ENCODE results near the gene HOXD3.

The HOXD3 gene

GRCh38 chr2:176122052-176122682, 34.9 kb upstream of the HOXD3 start:
- DNase-seq, result no peak

DNA sequence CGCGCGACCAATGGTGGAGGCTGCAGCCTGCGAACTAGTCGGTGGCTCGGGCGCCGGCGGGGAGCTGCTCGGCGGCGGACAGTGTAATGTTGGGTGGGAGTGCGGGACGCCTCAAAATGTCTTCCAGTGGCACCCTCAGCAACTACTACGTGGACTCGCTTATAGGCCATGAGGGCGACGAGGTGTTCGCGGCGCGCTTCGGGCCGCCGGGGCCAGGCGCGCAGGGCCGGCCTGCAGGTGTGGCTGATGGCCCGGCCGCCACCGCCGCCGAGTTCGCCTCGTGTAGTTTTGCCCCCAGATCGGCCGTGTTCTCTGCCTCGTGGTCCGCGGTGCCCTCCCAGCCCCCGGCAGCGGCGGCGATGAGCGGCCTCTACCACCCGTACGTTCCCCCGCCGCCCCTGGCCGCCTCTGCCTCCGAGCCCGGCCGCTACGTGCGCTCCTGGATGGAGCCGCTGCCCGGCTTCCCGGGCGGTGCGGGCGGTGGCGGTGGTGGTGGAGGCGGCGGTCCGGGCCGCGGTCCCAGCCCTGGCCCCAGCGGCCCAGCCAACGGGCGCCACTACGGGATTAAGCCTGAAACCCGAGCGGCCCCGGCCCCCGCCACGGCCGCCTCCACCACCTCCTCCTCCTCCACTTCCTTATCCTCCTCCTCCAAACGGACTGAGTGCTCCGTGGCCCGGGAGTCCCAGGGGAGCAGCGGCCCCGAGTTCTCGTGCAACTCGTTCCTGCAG, 34.3 kb upstream of the HOXD3 start, which contains the start of gene HOXD9:
Gene HOXD9 (plus strand): TSS at position 37 of the 728 bp plus-strand sequence. CDS start 50 bp downstream, at position 87.
- DNase-seq, result peak; percentile 47

- no peak for DNase-seq
These were observed 33.5 kb upstream of the HOXD3 start for GRCh38 chr2:176123411-176124109.

- DNase-seq, result no peak
These were observed 32.8 kb upstream of the HOXD3 start for GRCh38 chr2:176124110-176124946.

GRCh38 chr2:176124947-176125771, 31.9 kb upstream of the HOXD3 start:
- no peak for DNase-seq

GRCh38 chr2:176125772-176126054, 31.4 kb upstream of the HOXD3 start:
- DNase-seq, result no peak

- DNase-seq, result peak; percentile 74
These were observed 30.0 kb upstream of the HOXD3 start for GRCh38 chr2:176126929-176127773.

DNA sequence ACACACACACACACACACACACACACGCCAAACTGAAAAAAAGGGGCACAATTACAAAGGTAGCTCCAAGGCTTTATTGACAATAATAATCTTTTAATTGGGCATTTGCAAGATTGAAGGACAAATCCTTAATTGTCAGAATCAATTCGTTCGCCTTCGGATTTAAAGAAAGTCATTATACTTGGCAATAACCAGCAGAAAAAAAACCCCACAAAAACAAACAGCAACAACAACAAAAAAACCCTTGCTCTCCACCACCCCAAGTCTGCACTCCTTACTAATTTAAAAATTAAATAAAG, 29.4 kb upstream of the HOXD3 start:
- DNase-seq, result no peak

DNA sequence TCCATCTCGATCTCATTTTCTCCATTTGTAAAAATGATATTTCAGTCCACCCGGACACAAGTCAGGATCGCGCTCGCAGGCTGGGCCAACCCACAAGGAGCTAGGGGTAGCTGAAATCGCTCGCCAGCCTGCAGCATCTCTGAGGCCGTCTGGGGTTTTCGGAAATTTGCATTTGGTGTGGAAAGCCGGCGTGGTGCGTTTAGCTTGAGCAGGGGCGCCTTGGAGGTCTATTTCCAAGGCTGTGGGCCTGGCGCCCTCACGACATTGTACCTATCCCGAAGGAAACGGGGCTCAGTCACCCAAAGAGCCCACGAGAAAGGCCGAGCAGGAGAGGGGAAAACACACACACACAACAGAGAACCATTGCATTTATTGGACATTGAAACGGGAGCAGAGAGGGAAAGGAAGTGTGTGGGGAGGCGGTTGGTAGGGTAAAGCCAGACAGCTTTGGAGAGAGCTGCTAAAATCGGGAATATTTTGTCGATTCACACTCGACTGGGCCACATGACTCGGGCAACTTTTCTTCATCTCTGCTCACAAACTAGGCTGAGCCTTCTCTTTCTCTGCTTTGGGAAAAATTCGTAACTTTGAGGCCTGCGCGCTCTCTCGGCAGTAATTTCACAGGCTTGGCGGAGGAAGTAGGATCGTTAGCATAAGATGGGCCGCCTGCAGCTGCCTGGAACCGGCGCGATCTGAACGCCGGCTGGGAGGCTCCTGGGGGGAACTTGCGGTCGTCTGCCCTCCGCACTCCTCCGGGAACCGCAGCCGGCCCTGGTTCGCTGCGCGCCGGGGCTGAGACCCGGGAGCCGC, 28.7 kb upstream of the HOXD3 start:
- no peak for DNase-seq

DNA sequence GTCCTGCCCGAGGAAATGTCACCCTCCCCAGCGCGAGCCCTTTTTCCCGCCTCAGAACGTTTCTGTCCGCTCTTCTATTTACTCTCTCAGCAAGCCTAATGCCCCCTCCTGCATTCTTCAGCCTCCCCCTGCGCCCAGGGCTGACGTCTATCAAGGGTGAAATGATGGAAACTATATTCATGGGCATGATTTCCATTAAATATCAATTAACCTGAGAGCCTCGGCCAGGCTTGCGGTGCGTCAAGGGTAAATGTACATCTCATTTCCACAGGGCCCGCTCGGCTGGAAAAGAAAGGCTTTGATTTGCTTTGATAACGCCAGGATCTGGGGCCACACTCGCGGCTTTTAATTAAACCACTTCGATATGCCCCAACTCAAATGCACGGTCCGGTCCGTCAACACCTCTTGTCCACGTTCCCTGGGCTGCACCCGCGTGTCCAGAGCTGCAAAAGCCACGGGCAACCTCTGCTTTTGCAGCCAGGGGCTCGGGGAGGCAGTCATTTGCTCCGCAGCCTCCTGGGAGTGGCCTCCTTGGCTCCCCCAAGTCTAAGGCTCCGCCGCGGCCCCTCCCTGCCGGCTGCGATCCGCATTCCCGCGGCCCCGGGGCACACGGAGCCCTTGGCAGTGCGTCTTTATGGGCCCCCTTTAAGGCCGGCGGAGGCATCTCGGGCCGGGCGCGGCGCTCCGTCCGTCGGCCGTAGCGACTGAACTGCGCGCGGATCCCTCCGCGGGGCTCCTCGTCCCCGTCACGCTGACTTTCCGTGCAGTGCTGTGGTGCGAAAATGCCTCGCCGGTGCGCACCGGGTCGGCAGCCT, 27.9 kb upstream of the HOXD3 start, which contains the start of gene HOXD8:
Gene HOXD8 (plus strand): TSS at position 724 of the 815 bp plus-strand sequence. CDS start 662 bp downstream, outside the sequence.
- no peak for DNase-seq

DNA sequence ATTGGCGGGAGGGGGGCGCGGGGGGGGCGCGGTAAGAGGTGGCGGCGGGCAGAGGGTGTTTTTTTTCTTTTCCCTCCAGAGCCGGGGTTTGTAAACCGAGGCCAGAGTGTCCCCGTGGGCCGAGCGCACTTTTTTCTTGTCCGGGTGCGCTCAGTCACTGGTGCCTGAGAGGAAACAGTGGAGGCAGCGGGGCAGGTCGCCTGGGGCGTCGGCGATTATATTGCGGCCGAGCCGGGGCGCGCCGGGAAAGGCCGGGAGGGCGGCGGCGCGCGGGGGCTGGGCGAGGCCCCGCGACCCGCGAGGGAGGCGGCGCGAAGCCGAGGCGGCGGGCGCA, 27.3 kb upstream of the HOXD3 start:
- DNase-seq, result no peak

GRCh38 chr2:176130147-176130956, 26.8 kb upstream of the HOXD3 start:
- no peak for DNase-seq

DNA sequence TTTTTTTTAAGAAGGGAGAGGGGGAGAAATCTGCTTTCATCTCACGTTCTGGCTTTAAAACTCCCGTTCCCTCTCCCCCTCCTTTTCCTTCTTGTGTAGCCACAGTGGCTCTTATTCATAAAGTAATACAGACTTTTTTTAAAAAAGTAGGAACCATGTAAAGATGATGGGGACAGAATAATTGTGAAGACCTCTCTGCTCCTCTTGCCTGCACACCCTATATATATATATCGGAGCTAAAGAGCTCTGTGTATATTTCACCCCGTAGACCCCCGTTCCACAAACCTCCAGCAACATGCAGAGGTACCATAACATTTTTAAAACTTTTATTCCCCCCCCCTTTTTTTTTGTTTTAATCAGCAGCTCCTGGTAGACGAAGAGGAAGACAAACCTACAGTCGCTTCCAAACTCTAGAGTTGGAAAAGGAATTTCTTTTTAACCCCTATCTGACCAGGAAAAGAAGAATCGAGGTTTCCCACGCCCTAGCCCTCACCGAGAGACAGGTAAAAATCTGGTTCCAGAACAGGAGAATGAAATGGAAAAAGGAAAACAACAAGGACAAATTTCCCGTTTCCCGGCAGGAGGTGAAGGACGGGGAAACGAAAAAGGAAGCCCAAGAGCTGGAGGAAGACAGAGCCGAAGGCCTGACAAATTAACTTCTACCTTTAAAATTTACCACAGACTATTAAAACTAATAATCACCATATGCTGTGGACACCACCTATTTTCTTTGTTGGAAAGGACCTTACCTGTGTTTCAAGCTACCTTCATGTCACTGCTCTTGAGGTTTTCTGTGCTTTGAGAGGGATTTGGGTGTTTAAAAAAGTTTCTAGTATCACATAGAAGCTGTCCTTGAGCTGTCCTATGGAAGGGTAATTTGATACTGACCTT, 25.9 kb upstream of the HOXD3 start:
- DNase-seq, result no peak

DNA sequence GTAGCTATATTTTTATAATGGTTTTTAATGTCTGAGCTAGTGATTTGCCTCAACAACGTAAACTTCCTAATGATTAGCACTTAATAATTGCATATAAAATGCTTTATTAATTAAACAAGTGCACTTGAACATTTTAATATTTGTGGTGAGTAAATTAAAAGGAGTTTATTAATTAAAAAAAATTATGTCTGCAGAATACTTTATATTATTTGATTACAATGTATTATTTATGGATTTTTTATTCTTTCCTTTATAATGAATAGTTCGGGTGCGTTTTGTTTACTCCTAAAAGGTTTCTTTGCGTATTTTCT, 25.3 kb upstream of the HOXD3 start:
- DNase-seq, result no peak

DNA sequence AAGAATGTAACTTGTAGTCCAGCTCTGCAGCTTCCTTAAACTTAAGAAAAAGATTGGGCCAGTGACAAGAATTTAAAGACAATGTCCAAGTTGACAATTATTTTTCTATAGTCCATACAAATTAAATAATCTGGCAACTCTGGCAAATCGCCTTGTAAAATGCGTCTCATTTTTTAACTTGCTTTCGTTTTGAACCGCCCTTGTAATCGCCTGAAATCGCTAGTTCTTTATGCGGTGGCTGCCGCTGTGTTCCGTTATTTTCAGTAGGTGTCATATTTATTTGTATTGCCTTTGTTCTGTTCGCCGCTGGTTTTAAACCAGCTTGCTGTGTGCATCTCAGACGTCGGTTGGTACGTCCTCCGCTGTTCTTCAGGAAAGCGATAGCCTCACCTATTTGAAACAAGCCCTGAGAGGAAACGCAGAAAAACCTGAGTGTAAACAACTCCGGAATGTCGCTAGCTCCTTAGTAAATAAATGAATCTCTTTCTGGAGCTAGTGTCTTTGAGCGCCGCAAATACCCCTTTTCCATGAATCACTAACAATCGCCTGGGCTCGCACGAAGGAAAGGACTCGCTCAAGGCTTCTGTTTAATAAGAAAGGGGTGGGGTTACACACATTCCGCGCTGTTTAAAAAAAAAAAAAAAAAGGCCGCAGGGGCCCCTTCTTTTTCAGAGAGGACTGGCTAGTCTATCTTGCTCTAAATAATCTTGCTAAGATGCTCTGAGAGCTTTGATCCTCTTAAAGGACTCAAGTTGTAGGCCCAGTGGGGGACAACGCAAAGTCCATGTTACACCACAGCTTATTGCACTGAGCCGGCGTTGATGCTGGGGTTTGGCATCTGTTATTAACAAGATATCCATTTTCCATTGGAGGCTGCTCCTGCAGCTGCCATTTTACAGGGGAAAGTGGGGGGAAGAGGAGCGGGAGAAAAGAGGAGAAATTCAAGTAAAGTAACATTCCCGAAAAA, 24.6 kb upstream of the HOXD3 start:
- DNase-seq, result no peak

DNA sequence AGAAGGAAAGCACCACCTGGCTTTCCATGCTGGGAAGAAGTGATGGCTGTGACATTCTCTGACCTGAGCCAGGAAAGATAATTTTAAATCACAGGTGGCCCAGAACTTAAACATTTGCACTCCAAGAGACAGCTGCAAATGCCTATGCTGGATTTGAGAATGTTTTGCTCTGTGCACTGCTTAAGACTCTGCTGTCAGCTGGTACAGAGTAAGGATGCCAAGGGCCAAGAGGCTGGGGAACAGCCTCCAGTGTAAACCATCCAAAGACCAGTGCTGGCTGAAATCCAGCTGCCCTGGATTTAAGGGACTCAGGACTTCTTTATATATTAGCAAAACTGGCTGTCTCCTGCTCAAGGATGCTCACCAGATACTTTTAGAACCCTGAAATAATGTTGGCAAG, 23.7 kb upstream of the HOXD3 start:
- DNase-seq, result no peak

- no peak for DNase-seq
These were observed 23.1 kb upstream of the HOXD3 start for GRCh38 chr2:176134035-176134434.

All from activated CD4-positive, alpha-beta T cell treated with anti-CD3 and anti-CD28 coated beads for 48 hours (primary cell).